Fibroblast of lung (primary cell): ENCODE results near the gene GPATCH3. TPM values are rescaled to one million over a fixed set of nuclear protein-coding genes. Genes with fewer than 3 reads are reported as not detected.

Experiments
- DNase-seq, 2 donors: peaks; one replicate each; pipeline versions ENCODE4 v3.0.0 to v3.0.0-alpha.2; 2010; ENCODE audit warnings: low read depth in 2 of 2
- H2AFZ ChIP-seq: 2 replicates; pipeline ENCODE4 v1.5.1; 2012; ENCODE audit warnings: low read length, control low read depth, inconsistent platforms
- H3K27ac ChIP-seq: 2 replicates; pipeline ENCODE4 v1.5.1; 2011; ENCODE audit warnings: low read length, control low read depth; ENCODE audit not compliant: insufficient read depth
- H3K27me3 ChIP-seq: 2 replicates; pipeline ENCODE4 v1.5.1; 2011; ENCODE audit warnings: mild to moderate bottlenecking, low read length; ENCODE audit not compliant: control insufficient read depth, insufficient read depth
- H3K36me3 ChIP-seq: 2 replicates; pipeline ENCODE4 v1.5.1; 2011; ENCODE audit warnings: low read length; ENCODE audit not compliant: control insufficient read depth, insufficient read depth
- H3K4me1 ChIP-seq: 2 replicates; pipeline ENCODE4 v1.5.1; 2011; ENCODE audit warnings: low read length; ENCODE audit not compliant: control insufficient read depth, insufficient read depth; ENCODE audit errors: extremely low read depth
- H3K4me2 ChIP-seq: 2 replicates; pipeline ENCODE4 v1.5.1; 2011; ENCODE audit warnings: low read length, control low read depth; ENCODE audit not compliant: insufficient read depth; ENCODE audit errors: extremely low read depth
- H3K4me3 ChIP-seq, 4 experiments: fragments of 200-600 bp in 1 of 4; sonication (generic) in 1 of 4; replicated peaks in 1 of 4; 2 replicates each; pipeline ENCODE4 v1.5.1; 2011 to 2016; ENCODE audit warnings: low read length in 4 of 4, low read depth in 3 of 4, mild to moderate bottlenecking in 3 of 4, control low read depth in 2 of 4, inconsistent platforms in 1 of 4, mixed read lengths in 1 of 4; ENCODE audit not compliant: insufficient read depth in 1 of 4; ENCODE audit errors: control extremely low read depth in 1 of 4
- H3K79me2 ChIP-seq: 2 replicates; pipeline ENCODE4 v1.5.1; 2012; ENCODE audit warnings: mild to moderate bottlenecking, low read length, inconsistent platforms; ENCODE audit not compliant: control insufficient read depth, insufficient read depth
- H3K9ac ChIP-seq: 2 replicates; pipeline ENCODE4 v1.5.1; 2011; ENCODE audit warnings: mild to moderate bottlenecking, low read length, control low read depth; ENCODE audit not compliant: insufficient read depth
- H3K9me3 ChIP-seq: 2 replicates; pipeline ENCODE4 v1.5.1; 2012; ENCODE audit warnings: low read depth, low read length; ENCODE audit not compliant: control insufficient read depth, insufficient read depth
- H4K20me1 ChIP-seq: 2 replicates; pipeline ENCODE4 v1.5.1; 2011; ENCODE audit warnings: low read length; ENCODE audit not compliant: control insufficient read depth, insufficient read depth; ENCODE audit errors: extremely low read depth
- EZH2 ChIP-seq: IDR thresholded peaks from 2 replicates; pipeline ENCODE4 v1.5.1; 2012; ENCODE audit warnings: low read length, control low read depth, mild to moderate bottlenecking; ENCODE audit errors: missing control alignments
- polyA plus RNA-seq, 2 donors: library from polyadenylated mRNA; depleted of rRNA in 1 of 2; stranded (reverse) in 1 of 2; unstranded in 1 of 2; fragments of >200 nt; gene quantifications; 2 replicates each; pipeline ENCODE4 v1.2.1, GENCODE V29; 2011 to 2012; ENCODE audit warnings: missing spikeins in 1 of 2
- total RNA-seq: library from RNA; depleted of rRNA; stranded (reverse); fragments of >200 nt; gene quantifications from 2 replicates; pipeline ENCODE4 v1.2.1, GENCODE V29; 2014
- TF ChIP-seq, protein P1 (sequence below), 2 donors: IDR thresholded peaks in 1 of 2; conservative IDR thresholded peaks in 1 of 2; 1 replicate in 1 of 2; 2 replicates in 1 of 2; pipeline ENCODE4 v1.5.1; 2011 to 2012; ENCODE audit warnings: low read length in 2 of 2, control low read depth in 1 of 2, inconsistent platforms in 1 of 2, low read depth in 1 of 2, mild to moderate bottlenecking in 1 of 2

The GPATCH3 gene
- total and polyA plus RNA-seq, 2 donors (not counting 1 experiment from before 2014, with no cell fraction given), result 4.9 to 11.4 TPM

GRCh38 chr1:26894263-26894662 lies 6.0 kb downstream of the GPATCH3 start:
- H2AFZ ChIP-seq, result no peak overlapping the region
- TF ChIP-seq, protein P1, sequence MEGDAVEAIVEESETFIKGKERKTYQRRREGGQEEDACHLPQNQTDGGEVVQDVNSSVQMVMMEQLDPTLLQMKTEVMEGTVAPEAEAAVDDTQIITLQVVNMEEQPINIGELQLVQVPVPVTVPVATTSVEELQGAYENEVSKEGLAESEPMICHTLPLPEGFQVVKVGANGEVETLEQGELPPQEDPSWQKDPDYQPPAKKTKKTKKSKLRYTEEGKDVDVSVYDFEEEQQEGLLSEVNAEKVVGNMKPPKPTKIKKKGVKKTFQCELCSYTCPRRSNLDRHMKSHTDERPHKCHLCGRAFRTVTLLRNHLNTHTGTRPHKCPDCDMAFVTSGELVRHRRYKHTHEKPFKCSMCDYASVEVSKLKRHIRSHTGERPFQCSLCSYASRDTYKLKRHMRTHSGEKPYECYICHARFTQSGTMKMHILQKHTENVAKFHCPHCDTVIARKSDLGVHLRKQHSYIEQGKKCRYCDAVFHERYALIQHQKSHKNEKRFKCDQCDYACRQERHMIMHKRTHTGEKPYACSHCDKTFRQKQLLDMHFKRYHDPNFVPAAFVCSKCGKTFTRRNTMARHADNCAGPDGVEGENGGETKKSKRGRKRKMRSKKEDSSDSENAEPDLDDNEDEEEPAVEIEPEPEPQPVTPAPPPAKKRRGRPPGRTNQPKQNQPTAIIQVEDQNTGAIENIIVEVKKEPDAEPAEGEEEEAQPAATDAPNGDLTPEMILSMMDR (conservative IDR thresholded peaks at IDR 0.05 in 1 of 2, IDR thresholded peaks at IDR 0.05 in 1 of 2; ENCODE audit: low read depth in 1 of 2, low read length in 2 of 2), result no peak
- no peak for TF ChIP-seq EZH2

GRCh38 chr1:26890467-26890796 lies 9.8 kb downstream of the GPATCH3 start:
- peak overlapping the region; percentile 96 for H2AFZ ChIP-seq
- H3K9me3 ChIP-seq, result no peaks in the 10 kb centered on the region
- H3K27me3 ChIP-seq, result no peaks in the 10 kb centered on the region
- no peak for DNase-seq
- TF ChIP-seq, protein P1 (conservative IDR thresholded peaks at IDR 0.05 in 1 of 2, IDR thresholded peaks at IDR 0.05 in 1 of 2; ENCODE audit: low read depth in 1 of 2, low read length in 2 of 2), result no peak
- no peak for TF ChIP-seq EZH2
- peak overlapping the region; percentile 98 for H3K9ac ChIP-seq
- peaks cover 10% of the 10 kb centered on the region for H3K4me1 ChIP-seq
- peak overlapping the region; percentile 92 for H3K27ac ChIP-seq
- H4K20me1 ChIP-seq, result no peaks in the 10 kb centered on the region
- peak overlapping the region; percentile 72 to 98 (median 90) for H3K4me3 ChIP-seq
- peaks cover 15% of the 10 kb centered on the region for H3K36me3 ChIP-seq
- H3K4me2 ChIP-seq, result peak overlapping the region; percentile 97
- peaks cover 18% of the 10 kb centered on the region for H3K79me2 ChIP-seq

More at GRCh38 chr1:26894263-26894662, 6.0 kb downstream of the GPATCH3 start:
- Histone ChIP-seq H3K9ac (no peak overlapping the region), H3K4me2 (no peak overlapping the region), H3K27ac (no peak overlapping the region), H3K9me3 (no peaks in the 10 kb centered on the region), H4K20me1 (no peaks in the 10 kb centered on the region), H3K4me3 (no peak overlapping the region), H3K27me3 (no peaks in the 10 kb centered on the region), H3K79me2 (peaks cover 18% of the 10 kb centered on the region), H3K36me3 (peaks cover 11% of the 10 kb centered on the region), H3K4me1 (peaks cover 6% of the 10 kb centered on the region)
- DNase-seq, result no peak

- TF ChIP-seq EZH2, result no peak
- TF ChIP-seq, protein P1 (conservative IDR thresholded peaks at IDR 0.05 in 1 of 2, IDR thresholded peaks at IDR 0.05 in 1 of 2; ENCODE audit: low read depth in 1 of 2, low read length in 2 of 2), result no peak
- Histone ChIP-seq H3K4me1 (peaks cover 10% of the 10 kb centered on the region), H3K9ac (peak within 1 kb of the TSS; percentile 98), H3K27ac (peak within 1 kb of the TSS; percentile 92), H3K27me3 (no peaks in the 10 kb centered on the region), H3K4me2 (peak within 1 kb of the TSS; percentile 97), H4K20me1 (no peaks in the 10 kb centered on the region), H2AFZ (peak within 1 kb of the TSS; percentile 96), H3K4me3 (peak within 1 kb of the TSS; percentile 72 to 98 (median 90)), H3K36me3 (peaks cover 16% of the 10 kb centered on the region), H3K9me3 (no peaks in the 10 kb centered on the region), H3K79me2 (peaks cover 18% of the 10 kb centered on the region)
- peak; percentile 76 to 78 for DNase-seq
These were observed 10.5 kb downstream of the GPATCH3 start, which contains the start of gene GPN2 for GRCh38 chr1:26889551-26890466. GPN2 (minus strand) TSS chr1:26890283; CDS start chr1:26890096, 187 bp downstream.
